SK-MEL-5 (cell line): ENCODE data around the gene F11R. TPM values are rescaled to one million over a fixed set of nuclear protein-coding genes. Genes with fewer than 3 reads are reported as not detected.
"Not testable (repeated sequence)": the region's sequence is repeated elsewhere in the genome, so short reads cannot be mapped to it uniquely, and the experiment has no call there.

Source experiments
- DNase-seq: peaks from one replicate; pipeline ENCODE4 v3.0.0-alpha.2; 2016; ENCODE audit warnings: low read depth, low spot score
- in situ Hi-C: cut with HindIII; loops from 2 replicates; pipeline ENCODE4 v1.10.0; 2016; ENCODE audit warnings: low sequenced_read_pairs, high pct_unique_total_duplicates, low pct_unique_long_range_greater_than_20kb
- total RNA-seq: library from RNA; depleted of rRNA; stranded (reverse); fragments of >200 nt; shearing (Covaris generic); gene quantifications from 2 replicates; pipeline ENCODE4 v1.2.3, GENCODE V29; 2014

F11R gene
- total RNA-seq, 1 experiment from 2014 or later: 6.4 TPM

GRCh38 chr1:161045736-161046604 lies 25.0 kb upstream of the F11R start, which contains the start of gene USF1:
TSS of gene USF1 (minus strand) at chr1:161045977. CDS start at chr1:161043275, 2,702 bp downstream.
- in situ Hi-C loops: no loop called here
- DNase-seq: peak; percentile 95

- peak; percentile 70 for DNase-seq
- in situ Hi-C loops: no loop called here
These were observed 24.2 kb upstream of the F11R start for GRCh38 chr1:161044908-161045735.

GRCh38 chr1:161044535-161044907 lies 23.6 kb upstream of the F11R start:
- DNase-seq: no peak

GRCh38 chr1:161039546-161039945 lies 18.6 kb upstream of the F11R start:
- no peak for DNase-seq
- in situ Hi-C loops: no loop called here

More at GRCh38 chr1:161044535-161044907, 23.6 kb upstream of the F11R start:
- in situ Hi-C loops: no loop called here

GRCh38 chr1:161039154-161039545 lies 18.2 kb upstream of the F11R start:
- in situ Hi-C loops: no loop called here
- DNase-seq: no peak

- in situ Hi-C loops: no loop called here
- no peak for DNase-seq
These were observed 17.7 kb upstream of the F11R start, which contains the start of gene TSTD1 for GRCh38 chr1:161038523-161039153. TSS of gene TSTD1 (minus strand) at chr1:161038964. CDS start at chr1:161038889, 75 bp downstream.

- DNase-seq: no peak
- in situ Hi-C loops: no loop called here
These were observed 16.9 kb upstream of the F11R start for GRCh38 chr1:161037661-161038522.

- DNase-seq: no peak
- in situ Hi-C loops: no loop called here
These were observed 12.8 kb upstream of the F11R start for GRCh38 chr1:161033751-161034150.

- in situ Hi-C loops: no loop called here
- no peak for DNase-seq
These were observed 11.5 kb upstream of the F11R start for GRCh38 chr1:161032409-161032808.

- in situ Hi-C loops: no loop called here
- no peak for DNase-seq
These were observed 10.9 kb upstream of the F11R start for GRCh38 chr1:161031874-161032273.

GRCh38 chr1:161029466-161029865 lies 8.5 kb upstream of the F11R start:
- in situ Hi-C loops: not testable (repeated sequence)

GRCh38 chr1:161026954-161027353 lies 6.0 kb upstream of the F11R start:
- in situ Hi-C loops, DNase-seq: not testable (repeated sequence)

More at GRCh38 chr1:161029466-161029865, 8.5 kb upstream of the F11R start:
- not testable (repeated sequence) for DNase-seq

GRCh38 chr1:161022432-161022831 lies 1.5 kb upstream of the F11R start:
- DNase-seq, in situ Hi-C loops: not testable (repeated sequence)

GRCh38 chr1:161021970-161022353 lies 1.0 kb upstream of the F11R start:
- in situ Hi-C loops: no loop called here
- DNase-seq: no peak

GRCh38 chr1:161021165-161021969 lies 415 bp upstream of the F11R start:
- in situ Hi-C loops: no loop called here
- peak; percentile 58 for DNase-seq

GRCh38 chr1:161019751-161020495 lies 1.0 kb downstream of the F11R start:
- no peak for DNase-seq
- in situ Hi-C loops: no loop called here
